ENCODE measurements around the gene SNX5.

DNA sequence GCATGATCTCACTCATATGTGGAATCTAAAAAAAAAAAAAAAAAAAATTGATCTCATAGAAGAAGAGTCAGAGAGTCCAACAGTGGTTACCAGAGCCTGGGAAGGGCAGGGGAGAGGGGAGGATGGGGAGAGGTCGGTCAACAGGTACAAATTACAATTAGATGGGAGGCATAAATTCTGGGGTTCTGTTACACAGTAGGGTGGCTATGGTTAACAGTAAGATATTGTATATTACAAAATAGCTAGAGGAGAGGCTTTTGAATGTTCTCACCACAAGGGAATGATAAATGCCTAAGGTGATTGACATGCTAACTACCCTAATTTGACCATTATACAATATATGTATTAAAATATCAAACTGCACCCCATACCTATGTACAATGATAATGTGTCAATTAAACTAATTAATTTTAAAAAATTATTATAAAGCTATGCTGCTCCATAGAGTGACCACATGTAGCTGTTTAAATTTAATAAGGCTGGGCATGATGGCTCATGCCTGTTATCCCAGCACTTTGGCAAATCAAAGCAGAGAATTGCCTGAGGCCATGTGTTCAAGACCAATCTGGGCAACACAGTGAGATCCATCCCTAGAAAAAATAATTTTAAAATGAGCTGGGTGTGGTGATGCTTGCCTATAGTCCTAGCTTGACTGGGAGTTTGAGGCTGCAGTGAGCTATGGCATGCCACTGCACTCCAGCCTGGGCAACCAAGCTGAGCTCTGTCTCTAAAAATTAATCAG is 70.9 kb downstream of the SNX5 start:
- TF ChIP-seq CTCF (IDR thresholded peaks at IDR 0.05) = no peak
- no peak for TF ChIP-seq POLR2A (IDR thresholded peaks at IDR 0.05)

All from tibial nerve (tissue), 3 donors.